ENCODE measurements around the gene MAPK8IP3. TPM values are rescaled to one million over a fixed set of nuclear protein-coding genes. Genes with fewer than 3 reads are reported as not detected.
"Not testable (repeated sequence)": the region's sequence is repeated elsewhere in the genome, so short reads cannot be mapped to it uniquely, and the experiment has no call there.

MAPK8IP3 gene
- total RNA-seq, 1 donor from 2014 or later = 32.6 TPM

DNA sequence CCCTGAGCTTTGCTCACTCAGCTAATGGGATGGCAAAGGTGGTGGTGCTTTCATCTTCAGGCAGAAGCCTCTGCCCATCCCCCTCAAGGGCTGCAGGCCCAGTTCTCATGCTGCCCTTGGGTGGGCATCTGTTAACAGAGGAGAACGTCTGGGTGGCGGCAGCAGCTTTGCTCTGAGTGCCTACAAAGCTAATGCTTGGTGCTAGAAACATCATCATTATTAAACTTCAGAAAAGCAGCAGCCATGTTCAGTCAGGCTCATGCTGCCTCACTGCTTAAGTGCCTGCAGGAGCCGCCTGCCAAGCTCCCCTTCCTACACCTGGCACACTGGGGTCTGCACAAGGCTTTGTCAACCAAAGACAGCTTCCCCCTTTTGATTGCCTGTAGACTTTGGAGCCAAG lies 5.7 kb upstream of the MAPK8IP3 start:
- Histone ChIP-seq H3K4me3 (ENCODE audit: low read depth, low read length) (no peak overlapping the region), H3K27me3 (ENCODE audit: control insufficient read depth, insufficient read depth, low read length) (no peaks in the 10 kb centered on the region), H3K36me3 (ENCODE audit: control insufficient read depth, insufficient read depth, low read length) (peaks cover 3% of the 10 kb centered on the region)
- DNase-seq (ENCODE audit: low read depth) = no peak
- TF ChIP-seq, protein P1, sequence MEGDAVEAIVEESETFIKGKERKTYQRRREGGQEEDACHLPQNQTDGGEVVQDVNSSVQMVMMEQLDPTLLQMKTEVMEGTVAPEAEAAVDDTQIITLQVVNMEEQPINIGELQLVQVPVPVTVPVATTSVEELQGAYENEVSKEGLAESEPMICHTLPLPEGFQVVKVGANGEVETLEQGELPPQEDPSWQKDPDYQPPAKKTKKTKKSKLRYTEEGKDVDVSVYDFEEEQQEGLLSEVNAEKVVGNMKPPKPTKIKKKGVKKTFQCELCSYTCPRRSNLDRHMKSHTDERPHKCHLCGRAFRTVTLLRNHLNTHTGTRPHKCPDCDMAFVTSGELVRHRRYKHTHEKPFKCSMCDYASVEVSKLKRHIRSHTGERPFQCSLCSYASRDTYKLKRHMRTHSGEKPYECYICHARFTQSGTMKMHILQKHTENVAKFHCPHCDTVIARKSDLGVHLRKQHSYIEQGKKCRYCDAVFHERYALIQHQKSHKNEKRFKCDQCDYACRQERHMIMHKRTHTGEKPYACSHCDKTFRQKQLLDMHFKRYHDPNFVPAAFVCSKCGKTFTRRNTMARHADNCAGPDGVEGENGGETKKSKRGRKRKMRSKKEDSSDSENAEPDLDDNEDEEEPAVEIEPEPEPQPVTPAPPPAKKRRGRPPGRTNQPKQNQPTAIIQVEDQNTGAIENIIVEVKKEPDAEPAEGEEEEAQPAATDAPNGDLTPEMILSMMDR (IDR thresholded peaks at IDR 0.05; ENCODE audit: insufficient read depth, low read length, poor library complexity, severe bottlenecking) = no peak

DNA sequence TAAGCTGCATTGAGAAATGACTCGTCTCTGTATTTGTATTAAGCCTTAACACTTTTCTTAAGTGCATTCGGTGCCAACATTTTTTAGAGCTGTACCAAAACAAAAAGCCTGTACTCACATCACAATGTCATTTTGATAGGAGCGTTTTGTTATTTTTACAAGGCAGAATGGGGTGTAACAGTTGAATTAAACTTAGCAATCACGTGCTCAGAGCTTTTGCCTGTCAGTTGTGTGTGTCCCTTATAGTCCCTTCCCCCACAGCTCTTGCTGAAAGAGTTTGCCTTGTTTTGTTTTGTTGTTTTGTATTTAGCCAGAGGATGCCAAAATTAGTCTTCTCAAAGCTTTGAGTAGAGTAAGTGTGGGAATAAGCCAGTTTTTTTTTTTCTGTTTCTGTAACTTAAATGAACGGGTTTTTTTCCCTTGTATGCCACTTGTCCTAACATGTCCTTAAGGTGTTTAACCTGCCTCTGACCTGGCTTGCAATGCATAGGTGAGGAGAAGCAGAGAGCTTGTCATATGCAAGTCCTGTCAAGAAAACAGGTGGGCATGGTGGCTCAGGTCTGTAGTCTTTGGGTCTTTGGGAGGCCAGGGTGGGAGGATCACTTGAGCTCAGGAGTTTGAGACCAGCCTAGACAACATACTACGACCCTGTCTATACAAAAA lies 4.6 kb upstream of the MAPK8IP3 start:
- peaks cover 3% of the 10 kb centered on the region for H3K36me3 ChIP-seq (ENCODE audit: control insufficient read depth, insufficient read depth, low read length)
- TF ChIP-seq, protein P1 (IDR thresholded peaks at IDR 0.05; ENCODE audit: insufficient read depth, low read length, poor library complexity, severe bottlenecking) = no peak
- DNase-seq (ENCODE audit: low read depth) = no peak
- no peaks in the 10 kb centered on the region for H3K27me3 ChIP-seq (ENCODE audit: control insufficient read depth, insufficient read depth, low read length)
- no peak overlapping the region for H3K4me3 ChIP-seq (ENCODE audit: low read depth, low read length)

DNA sequence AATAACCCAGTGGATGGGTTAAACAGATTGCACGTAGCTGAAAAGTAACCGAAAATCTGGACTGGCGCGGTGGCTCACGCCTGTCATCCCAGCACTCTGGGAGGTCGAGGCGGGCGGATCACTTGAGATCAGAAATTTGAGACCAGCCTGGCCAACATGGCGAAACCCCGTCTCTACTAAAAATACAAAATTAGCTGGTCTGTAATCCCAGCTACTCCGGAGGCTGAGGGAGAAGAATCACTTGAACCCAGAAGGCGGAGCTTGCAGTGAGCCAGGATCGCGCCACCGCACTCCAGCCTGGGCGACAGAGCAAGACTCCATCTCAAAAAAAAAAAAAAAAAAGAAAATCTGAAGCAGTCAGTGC lies 689 bp upstream of the MAPK8IP3 start:
- H3K4me3 ChIP-seq (ENCODE audit: low read depth, low read length) = peak overlapping the region; percentile 74
- DNase-seq (ENCODE audit: low read depth); H3K36me3 ChIP-seq (ENCODE audit: control insufficient read depth, insufficient read depth, low read length); H3K27me3 ChIP-seq (ENCODE audit: control insufficient read depth, insufficient read depth, low read length): not testable (repeated sequence)

DNA sequence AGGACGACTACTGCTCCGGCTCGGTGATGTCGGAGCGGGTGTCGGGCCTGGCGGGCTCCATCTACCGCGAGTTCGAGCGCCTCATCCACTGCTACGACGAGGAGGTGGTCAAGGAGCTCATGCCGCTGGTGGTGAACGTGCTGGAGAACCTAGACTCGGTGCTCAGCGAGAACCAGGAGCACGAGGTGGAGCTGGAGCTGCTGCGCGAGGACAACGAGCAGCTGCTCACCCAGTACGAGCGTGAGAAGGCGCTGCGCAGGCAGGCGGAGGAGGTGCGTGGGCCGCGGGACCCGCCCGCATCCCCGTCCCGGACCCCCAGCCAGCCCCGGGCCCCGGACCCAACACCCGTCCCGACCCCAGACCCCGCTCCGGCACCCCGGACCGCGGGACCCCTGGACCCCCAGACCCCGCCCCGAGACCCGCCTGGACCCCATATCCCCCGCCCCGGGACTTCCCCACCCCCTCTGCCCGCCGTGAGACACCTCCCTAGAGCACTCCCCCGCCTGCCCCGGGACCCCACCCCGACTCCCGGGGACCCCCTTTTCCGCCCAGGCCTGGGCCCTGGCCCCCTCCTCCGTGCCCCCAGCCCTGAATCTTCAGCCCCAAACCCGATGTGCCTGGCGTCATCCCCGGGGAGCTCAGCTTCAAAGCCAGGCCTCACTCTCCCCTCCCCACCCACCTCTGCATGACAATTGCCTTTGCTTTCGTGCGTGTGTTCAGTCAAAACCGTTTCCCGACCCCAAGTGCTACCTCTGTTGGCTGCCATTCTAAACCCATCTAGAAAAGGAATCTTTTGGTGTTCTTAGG lies 594 bp downstream of the MAPK8IP3 start:
- no peaks in the 10 kb centered on the region for H3K27me3 ChIP-seq (ENCODE audit: control insufficient read depth, insufficient read depth, low read length)
- TF ChIP-seq, protein P1 (IDR thresholded peaks at IDR 0.05; ENCODE audit: insufficient read depth, low read length, poor library complexity, severe bottlenecking) = no peak
- no peak for DNase-seq (ENCODE audit: low read depth)
- H3K36me3 ChIP-seq (ENCODE audit: control insufficient read depth, insufficient read depth, low read length) = no peaks in the 10 kb centered on the region
- peak overlapping the region; percentile 74 for H3K4me3 ChIP-seq (ENCODE audit: low read depth, low read length)

DNA sequence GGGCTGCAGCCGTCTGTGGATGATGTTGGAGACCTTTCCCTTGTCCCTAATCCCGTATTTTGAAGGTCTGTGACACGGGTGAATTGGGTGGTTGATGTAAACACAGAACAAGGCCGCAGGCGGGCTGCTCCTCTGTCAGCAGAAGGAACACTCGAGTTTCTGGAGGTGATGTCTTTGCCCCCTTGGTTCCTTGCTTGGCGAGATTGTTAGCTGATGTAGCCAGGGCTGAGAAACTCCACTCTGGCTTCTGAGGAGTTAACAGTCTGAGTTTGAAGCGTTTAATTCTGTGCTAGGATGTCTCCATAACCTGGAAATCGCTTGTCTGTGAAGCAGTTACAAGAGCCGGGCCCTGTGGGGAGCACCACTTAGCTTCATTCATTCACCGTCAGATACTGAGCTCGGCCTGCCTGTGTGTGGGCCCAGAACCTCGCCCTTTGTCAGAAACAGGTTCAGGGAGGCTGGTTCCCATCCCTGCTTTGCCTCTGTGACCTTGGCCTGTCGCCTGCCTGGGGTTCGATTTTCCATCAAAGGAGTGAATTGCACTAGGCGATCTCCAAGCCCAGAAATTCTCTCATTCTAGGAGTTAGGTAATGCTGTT lies 1.3 kb downstream of the MAPK8IP3 start:
- H3K36me3 ChIP-seq (ENCODE audit: control insufficient read depth, insufficient read depth, low read length) = no peaks in the 10 kb centered on the region
- H3K4me3 ChIP-seq (ENCODE audit: low read depth, low read length) = peak overlapping the region; percentile 74
- no peaks in the 10 kb centered on the region for H3K27me3 ChIP-seq (ENCODE audit: control insufficient read depth, insufficient read depth, low read length)
- DNase-seq (ENCODE audit: low read depth) = no peak
- TF ChIP-seq, protein P1 (IDR thresholded peaks at IDR 0.05; ENCODE audit: insufficient read depth, low read length, poor library complexity, severe bottlenecking) = no peak

DNA sequence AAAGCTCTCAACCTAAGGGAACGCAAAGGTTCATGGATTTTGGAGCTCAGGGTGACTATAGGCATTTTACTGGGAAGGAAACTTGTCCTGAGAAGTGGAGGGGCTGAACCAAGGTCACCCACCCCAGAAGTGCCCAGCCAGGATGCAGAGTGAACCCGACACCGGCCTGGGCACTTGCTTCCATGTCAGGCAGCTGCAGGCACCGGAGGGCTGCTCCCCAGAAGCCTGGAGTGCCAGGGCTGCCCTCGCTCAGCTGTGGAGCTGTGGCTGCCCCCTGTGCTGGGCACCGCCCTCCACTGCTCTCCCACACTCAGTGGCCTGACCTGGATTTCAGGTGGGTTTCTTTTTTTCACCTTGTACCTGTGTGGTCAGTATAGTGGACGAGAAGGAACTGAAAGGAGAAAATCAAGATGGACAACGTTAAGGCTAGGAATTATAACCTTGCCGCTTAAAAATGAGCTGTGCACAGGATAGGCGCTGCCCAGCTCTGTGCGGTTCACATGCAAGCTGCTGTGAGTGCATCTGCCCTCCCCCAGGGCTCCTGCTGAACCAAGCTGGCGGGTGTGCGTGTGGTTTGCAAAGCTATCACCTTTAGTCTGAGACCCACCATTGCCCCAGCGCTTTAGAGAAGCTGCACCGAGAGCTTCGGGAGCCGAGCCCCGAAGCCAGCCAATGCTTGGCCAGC lies 2.2 kb downstream of the MAPK8IP3 start:
- TF ChIP-seq, protein P1 (IDR thresholded peaks at IDR 0.05; ENCODE audit: insufficient read depth, low read length, poor library complexity, severe bottlenecking) = no peak
- Histone ChIP-seq H3K36me3 (ENCODE audit: control insufficient read depth, insufficient read depth, low read length) (no peaks in the 10 kb centered on the region), H3K27me3 (ENCODE audit: control insufficient read depth, insufficient read depth, low read length) (no peaks in the 10 kb centered on the region), H3K4me3 (ENCODE audit: low read depth, low read length) (no peak overlapping the region)
- DNase-seq (ENCODE audit: low read depth) = no peak
